K562 (cell line): ENCODE measurements around the gene PACSIN1. TPM values are rescaled to one million over a fixed set of nuclear protein-coding genes. Genes with fewer than 3 reads are reported as not detected.
A peak's percentile ranks its signal among the peaks of the same experiment; 100 is the strongest.

ENCODE experiments used
- ATAC-seq: fragments of 200-7000 bp; cut with Tn5 transposase; 3 replicates; pipeline ENCODE4 v1.9.1; 2020; ENCODE audit warnings: moderate library complexity
- BruUV-seq: library from RNA; stranded (reverse); fragments of 400-500 nt; replicated peaks from 2 replicates; lab custom pipeline; 2021; lab: Mats Ljungman, UMichigan
- CTCF ChIA-PET: fragments of 300-600 bp; formaldehyde crosslinking; extraction: SDS; loops from one replicate; lab custom pipeline; 2021; ENCODE audit warnings: low intra/inter-chr PET ratio; lab: Yijun Ruan, JAX
- POLR2A ChIA-PET: fragments of 300-600, 350-650 bp; sonication (Branson Sonifier 250); formaldehyde crosslinking; extraction: SDS; loops from one replicate; lab custom pipeline; 2021; ENCODE audit warnings: antibody characterized with exemption, inconsistent platforms; lab: Yijun Ruan, JAX
- DNase-seq, 4 experiments: peaks; one replicate each; pipeline versions ENCODE4 v3.0.0 to v3.0.0-alpha.2; 2011 to 2018; ENCODE audit warnings: low spot score in 3 of 4, mixed read lengths in 3 of 4; ENCODE audit errors: extremely low read depth in 1 of 4
- FAIRE-seq: peaks from 2 replicates; lab custom pipeline; 2011; peaks lifted over from hg19 to GRCh38; lab: Jason Lieb, UNC
- H2AFZ ChIP-seq: 2 replicates; pipeline ENCODE4 v1.6.0; 2011; ENCODE audit warnings: low read depth, low read length, control low read depth, inconsistent platforms
- H3K27ac ChIP-seq: fragments of 200-600 bp; 3 replicates; pipeline ENCODE4 v1.8.0; 2011; ENCODE audit warnings: low read depth, mild to moderate bottlenecking, control low read depth, inconsistent platforms, low read length, moderate library complexity, mixed read lengths; ENCODE audit errors: extremely low read depth
- H3K27me3 ChIP-seq, 2 experiments: fragments of 300-600 bp in 1 of 2; 2 replicates in 1 of 2; 3 replicates in 1 of 2; pipeline versions ENCODE4 v1.6.0 to v1.8.0; 2011; ENCODE audit warnings: inconsistent platforms in 2 of 2, low read length in 2 of 2, mild to moderate bottlenecking in 1 of 2, mixed read lengths in 1 of 2, moderate library complexity in 1 of 2; ENCODE audit not compliant: control insufficient read depth in 2 of 2, insufficient read depth in 2 of 2
- H3K36me3 ChIP-seq: fragments of 300-600 bp; 3 replicates; pipeline ENCODE4 v1.8.0; 2011; ENCODE audit warnings: mild to moderate bottlenecking, low read length, inconsistent platforms; ENCODE audit not compliant: control insufficient read depth, insufficient read depth
- H3K4me1 ChIP-seq, 2 experiments: fragments of 200-600 bp in 1 of 2; replicated peaks in 1 of 2; 2 replicates in 1 of 2; 3 replicates in 1 of 2; pipeline versions ENCODE4 v1.5.1 to v1.8.0; 2011; ENCODE audit warnings: inconsistent platforms in 2 of 2, low read length in 2 of 2, mild to moderate bottlenecking in 1 of 2, mixed read lengths in 1 of 2, moderate library complexity in 1 of 2; ENCODE audit not compliant: control insufficient read depth in 2 of 2, insufficient read depth in 2 of 2
- H3K4me2 ChIP-seq: 2 replicates; pipeline ENCODE4 v1.6.1; 2011; ENCODE audit warnings: low read length, control low read depth, inconsistent platforms, mixed read lengths; ENCODE audit not compliant: insufficient read depth
- H3K4me3 ChIP-seq: fragments of 200-600 bp; sonication (generic), shearing (Covaris generic); 2 replicates; pipeline ENCODE4 v1.5.1; 2016; ENCODE audit warnings: control low read depth, inconsistent platforms
- H3K79me2 ChIP-seq: fragments of 200-600 bp; 3 replicates; pipeline ENCODE4 v1.8.0; 2011; ENCODE audit warnings: low read length, inconsistent platforms; ENCODE audit not compliant: control insufficient read depth, insufficient read depth
- H3K9ac ChIP-seq, 2 experiments: 2 replicates each; pipeline versions ENCODE4 v1.6.0 to v1.6.1; 2011; ENCODE audit warnings: low read depth in 2 of 2, low read length in 2 of 2, control low read depth in 1 of 2, inconsistent platforms in 1 of 2, mild to moderate bottlenecking in 1 of 2, mixed read lengths in 1 of 2; ENCODE audit not compliant: insufficient read depth in 1 of 2
- H3K9me1 ChIP-seq: one replicate; pipeline ENCODE4 v1.6.0; 2011; ENCODE audit warnings: inconsistent platforms, mild to moderate bottlenecking, low read length, moderate library complexity; ENCODE audit not compliant: control insufficient read depth, insufficient read depth
- H3K9me3 ChIP-seq: replicated peaks from 2 replicates; pipeline ENCODE4 v1.5.1; 2011; ENCODE audit warnings: low read depth, low read length, inconsistent platforms; ENCODE audit not compliant: control insufficient read depth, insufficient read depth
- H4K20me1 ChIP-seq: replicated peaks from 2 replicates; pipeline ENCODE4 v1.6.1; 2011; ENCODE audit warnings: low read length, inconsistent platforms, mixed read lengths; ENCODE audit not compliant: control insufficient read depth, insufficient read depth
- COPS2 ChIP-seq: fragments of 450-650 bp; conservative IDR thresholded peaks from 2 replicates; pipeline ENCODE4 v1.6.1; 2016; ENCODE audit warnings: mild to moderate bottlenecking, moderate library complexity
- EGR1 ChIP-seq: fragments of 450-650 bp; conservative IDR thresholded peaks from 2 replicates; pipeline ENCODE4 v1.6.1; 2017; ENCODE audit warnings: mild to moderate bottlenecking
- NFE2L1 ChIP-seq: fragments of 450-650 bp; IDR thresholded peaks from 2 replicates; pipeline ENCODE4 v1.6.1; 2016; ENCODE audit warnings: missing genetic modification characterization, low read depth, mild to moderate bottlenecking, missing compliant biosample characterization, moderate library complexity, borderline replicate concordance
- PRDM10 ChIP-seq: fragments of 450-650 bp; IDR thresholded peaks from 2 replicates; pipeline ENCODE4 v1.6.1; 2018; ENCODE audit not compliant: partially characterized antibody
- TAL1 ChIP-seq: fragments of 450-650 bp; IDR thresholded peaks from 2 replicates; pipeline ENCODE4 v1.6.1; 2016; ENCODE audit warnings: mild to moderate bottlenecking
- TEAD4 ChIP-seq, 2 experiments: sonication (generic) in 1 of 2; formaldehyde crosslinking in 1 of 2; IDR thresholded peaks; 2 replicates each; pipeline versions ENCODE4 v1.6.1 to v1.8.0; 2012 to 2022; ENCODE audit warnings: borderline replicate concordance in 1 of 2, inconsistent platforms in 1 of 2, low read length in 1 of 2, mild to moderate bottlenecking in 1 of 2, missing genetic modification reagents in 1 of 2
- VEZF1 ChIP-seq: fragments of 200-800 bp; sonication (Bioruptor generic); IDR thresholded peaks from 2 replicates; pipeline ENCODE4 v1.6.1; 2017; ENCODE audit warnings: missing genetic modification characterization, missing compliant biosample characterization
- ZBTB26 ChIP-seq: fragments of 450-650 bp; formaldehyde crosslinking; IDR thresholded peaks from 2 replicates; pipeline ENCODE4 v1.4.0; 2022; ENCODE audit warnings: missing genetic modification characterization
- ZC3H8 ChIP-seq: fragments of 450-650 bp; IDR thresholded peaks from 2 replicates; pipeline ENCODE4 v1.6.1; 2017
- ZFP36 ChIP-seq: fragments of 150-350 bp; IDR thresholded peaks from 2 replicates; pipeline ENCODE4 v1.6.1; 2018; ENCODE audit warnings: low read length, low read depth; ENCODE audit not compliant: partially characterized antibody
- ZKSCAN1 ChIP-seq: fragments of 150-350 bp; IDR thresholded peaks from 2 replicates; pipeline ENCODE4 v1.6.1; 2016; ENCODE audit warnings: low read depth, low read length
- ZNF695 ChIP-seq: fragments of 450-650 bp; formaldehyde crosslinking; IDR thresholded peaks from 2 replicates; pipeline ENCODE4 v1.4.0; 2020; ENCODE audit warnings: mild to moderate bottlenecking, moderate library complexity
- WGBS: fragments of 100-300 bp; shearing (Covaris generic); methylation state at CpG from one replicate; pipeline ENCODE4 v1.1.6; 2016; ENCODE audit warnings: low coverage, mixed read lengths; ENCODE audit not compliant: insufficient coverage; ENCODE audit errors: missing lambda C conversion rate; 5-methylcytosine and 5-hydroxymethylcytosine counted together
- in situ Hi-C: fragments of 300-500 bp; cut with MboI; formaldehyde crosslinking; loops from 4 replicates; pipeline ENCODE4 v1.15.0; 2018; ENCODE audit warnings: inconsistent platforms, mixed read lengths
- intact Hi-C: fragments of 100-400 bp; cut with micrococcal nuclease; formaldehyde crosslinking; loops from 2 replicates; pipeline ENCODE4 v1.14.2; 2022
- polyA plus RNA-seq, 8 experiments: library from polyadenylated mRNA; depleted of rRNA in 4 of 8; stranded (reverse) in 5 of 8; unstranded in 3 of 8; fragments of >200 nt; fragmentation: Nextera tagmentation in 2 of 8; fragmentation: Illumina TruSeq in 1 of 8; extraction: Ambion mirVana in 2 of 8; extraction: Trizol in 1 of 8; gene quantifications; 2 replicates each; pipeline versions ENCODE4 v1.2.1 to v1.2.3, GENCODE V29; 2011 to 2014; ENCODE audit warnings: inconsistent platforms in 1 of 8, missing spikeins in 1 of 8
- total RNA-seq, 7 experiments: library from RNA; depleted of rRNA in 6 of 7; stranded (reverse); fragments of >200 nt in 6 of 7; fragmentation: Illumina TruSeq in 2 of 7; extraction: Trizol in 2 of 7; gene quantifications; 2 replicates each; pipeline versions ENCODE4 v1.2.1 to v1.2.3, GENCODE V29; 2011 to 2021; ENCODE audit warnings: low replicate concordance in 1 of 7

Gene PACSIN1
- total and polyA plus RNA-seq, 9 of the 15 experiments (the other 6 are each of a cell fraction or from before 2014, with no cell fraction given): 0.01 to 1.7 (median 0.45) TPM

- H3K9me3 ChIP-seq: peaks cover 7% of the 10 kb centered on the region
- no TSS peak for BruUV-seq
- ChIA-PET CTCF (interaction anchor here (0.7 kb wide), 1 partner anchor 22 kb away, joined by 3 read pairs; no protein-coding TSS in a partner anchor), POLR2A (interaction anchor here (0.6 to 2.8 kb wide), 2 partner anchors 8 to 339 kb away, joined by 3 to 15 read pairs; no protein-coding TSS in a partner anchor)
- H3K79me2 ChIP-seq: no peaks in the 10 kb centered on the region
- no peak overlapping the region for H3K4me3 ChIP-seq
- H3K4me2 ChIP-seq: no peak overlapping the region
- TF ChIP-seq PRDM10 (peak; percentile 27), VEZF1 (CRISPR knock-in tag) (peak; percentile 49; the same call in 1 of the 2 replicates), TAL1 (no peak), EGR1 (peak; percentile 30; the same call in 1 of the 2 replicates), ZBTB26 (CRISPR knock-in tag) (no peak), ZNF695 (no peak), ZC3H8 (no peak), TEAD4 (IDR thresholded peaks at IDR 0.05; ENCODE audit: low read length) (no peak), TEAD4 (CRISPR knock-in tag; IDR thresholded peaks at IDR 0.05; ENCODE audit: borderline replicate concordance) (no peak), NFE2L1 (tag) (no peak), COPS2 (no peak), ZKSCAN1 (no peak), ZFP36 (peak; percentile 47)
- H3K27me3 ChIP-seq: no peaks in the 10 kb centered on the region
- no peak overlapping the region; a peak in 1 of 4 replicates for H3K9ac ChIP-seq
- DNase-seq: peak in 2 of 4 experiments; percentile 78 to 80
- in situ Hi-C loops: no loop called here
- H3K9me1 ChIP-seq: no peaks in the 10 kb centered on the region
- intact Hi-C loops: no loop called here
- no peaks in the 10 kb centered on the region for H3K36me3 ChIP-seq
- peaks cover 18 to 75% of the 10 kb centered on the region in 2 experiments; a peak in 4 of 5 replicates for H3K4me1 ChIP-seq
- peak; percentile 29 for ATAC-seq
- no peak overlapping the region for H3K27ac ChIP-seq
- FAIRE-seq: no peak
- H2AFZ ChIP-seq: peak overlapping the region; percentile 69
- WGBS: 36% methylated on average over 10 of the region's 10 CpGs
- no peaks in the 10 kb centered on the region for H4K20me1 ChIP-seq
Observed at GRCh38 chr6:34553750-34554149, 87.9 kb downstream of the PACSIN1 start.
